ENCODE data around the gene MED9. TPM values are rescaled to one million over a fixed set of nuclear protein-coding genes. Genes with fewer than 3 reads are reported as not detected.
A peak's percentile ranks its signal among the peaks of the same experiment; 100 is the strongest.

Gene MED9
- total and polyA plus RNA-seq, 9 of the 15 experiments (the other 6 are each of a cell fraction or from before 2014, with no cell fraction given), result 2.2 to 15.8 (median 12.7) TPM

DNA sequence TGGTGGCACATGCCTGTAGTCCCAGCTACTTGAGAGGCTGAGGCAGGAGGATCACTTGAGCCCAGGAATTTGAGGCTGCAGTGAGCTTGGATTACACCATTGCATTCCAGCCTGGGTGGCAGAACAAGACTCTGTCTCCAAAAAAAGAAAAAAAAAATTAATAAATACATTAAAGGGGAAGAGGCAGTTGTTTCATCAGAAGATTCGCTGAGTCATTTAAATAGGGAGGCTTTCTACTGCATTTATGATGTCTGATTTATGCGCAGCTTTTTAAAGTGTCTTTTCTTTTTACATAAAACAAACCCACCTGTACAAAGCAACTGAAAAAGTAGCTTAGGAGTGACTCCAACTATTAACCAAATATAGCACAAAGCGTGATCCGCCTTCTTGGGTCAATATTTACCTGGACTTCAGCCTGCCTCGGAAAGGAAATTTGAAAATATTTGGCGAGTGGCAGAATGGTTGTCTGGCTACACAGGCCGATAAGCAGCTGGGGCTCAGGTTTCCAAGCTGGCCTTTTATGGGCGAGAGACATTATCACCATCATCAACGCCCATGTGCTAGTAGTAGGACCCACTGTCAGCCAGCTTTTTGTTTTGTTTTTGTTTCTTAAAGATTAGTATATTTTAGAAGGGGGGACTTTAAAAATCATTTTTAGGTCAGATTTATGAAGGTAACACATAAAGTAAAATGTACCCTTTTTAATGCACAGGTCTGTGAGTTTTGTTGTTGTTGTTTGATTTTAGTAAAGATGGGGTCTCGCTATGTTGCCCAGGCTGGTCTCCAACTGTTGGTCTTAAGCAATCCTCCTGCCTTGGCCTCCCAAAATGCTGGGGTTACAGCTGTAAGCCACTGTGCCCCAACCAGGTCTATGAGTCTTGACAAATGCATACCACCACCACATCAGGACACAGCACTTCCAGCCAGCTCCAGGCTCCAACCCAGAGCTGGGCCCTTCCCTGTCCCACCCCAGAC, 61.9 kb downstream of the MED9 start:
- Histone ChIP-seq H3K9me1 (ENCODE audit: control insufficient read depth, insufficient read depth, low read length) (no peaks in the 10 kb centered on the region), H3K4me3 (no peak overlapping the region), H3K79me2 (ENCODE audit: control insufficient read depth, insufficient read depth, low read length) (no peaks in the 10 kb centered on the region), H3K36me3 (ENCODE audit: control insufficient read depth, insufficient read depth, low read length) (no peaks in the 10 kb centered on the region), H3K4me2 (ENCODE audit: insufficient read depth, low read length) (no peak overlapping the region), H3K27ac (ENCODE audit: extremely low read depth, low read depth, low read length) (0 out of 3 replicates have a peak overlapping the region, but pooled peaks have one; percentile 55), H4K20me1 (replicated peaks; ENCODE audit: control insufficient read depth, insufficient read depth, low read length) (no peaks in the 10 kb centered on the region), H3K9ac (ENCODE audit: insufficient read depth in 1 of 2, low read depth in 2 of 2, low read length in 2 of 2) (peak overlapping the region in 1 of 2 experiments; percentile 58; a peak in 1 of 4 replicates), H3K9me3 (replicated peaks; ENCODE audit: control insufficient read depth, insufficient read depth, low read depth, low read length) (no peaks in the 10 kb centered on the region), H3K4me1 (replicated peaks in 1 of 2; ENCODE audit: control insufficient read depth in 2 of 2, insufficient read depth in 2 of 2, low read length in 2 of 2) (peaks cover 5 to 27% of the 10 kb centered on the region in 2 experiments; a peak in 4 of 5 replicates), H2AFZ (ENCODE audit: low read depth, low read length) (0 out of 2 replicates have a peak overlapping the region, but pooled peaks have one; percentile 45), H3K27me3 (ENCODE audit: control insufficient read depth in 2 of 2, insufficient read depth in 2 of 2, low read length in 2 of 2) (no peaks in the 10 kb centered on the region)
- ChIA-PET POLR2A (interaction anchor here (0.6 to 0.9 kb wide), 4 partner anchors 10 to 521 kb away, joined by 3 to 6 read pairs (median 3); no protein-coding TSS in a partner anchor), CTCF (ENCODE audit: low intra/inter-chr PET ratio) (no interaction called here)
- DNase-seq (ENCODE audit: extremely low read depth in 1 of 4, low spot score in 3 of 4) (peak; percentile 17 to 63 (median 41)), ATAC-seq (peak; percentile 59), FAIRE-seq (peak; percentile 70)
- 6% methylated on average over 9 of the region's 10 CpGs for WGBS (ENCODE audit: insufficient coverage, low coverage, missing lambda C conversion rate)
- in situ Hi-C loops (cut with MboI), result no loop called here
- intact Hi-C loops (cut with micrococcal nuclease), result no loop called here
- no TSS peak for BruUV-seq (replicated peaks)
- TF ChIP-seq OTX1 (CRISPR knock-in tag; IDR thresholded peaks at IDR 0.05) (no peak), LARP7 (IDR thresholded peaks at IDR 0.05) (no peak), FOXA3 (CRISPR knock-in tag; conservative IDR thresholded peaks at IDR 0.05 in 1 of 2, IDR thresholded peaks at IDR 0.05 in 1 of 2) (peak in 1 of 2 experiments; percentile 47; a peak in 2 of 4 replicates), FOXJ2 (tag; IDR thresholded peaks at IDR 0.05) (peak; percentile 87), C11orf30 (IDR thresholded peaks at IDR 0.05; ENCODE audit: low read depth) (peak; percentile 93), MAFF (IDR thresholded peaks at IDR 0.05; ENCODE audit: low read length) (peak; percentile 86), RFX5 (IDR thresholded peaks at IDR 0.05; ENCODE audit: low read depth, low read length) (no peak), BCOR (IDR thresholded peaks at IDR 0.05) (0 out of 2 replicates have a peak, but pooled peaks have one; percentile 25), NFE2 (IDR thresholded peaks at IDR 0.05; ENCODE audit: low read depth) (peak; percentile 74), ZNF121 (CRISPR knock-in tag; conservative IDR thresholded peaks at IDR 0.05) (peak; percentile 75), MYC (IDR thresholded peaks at IDR 0.05; ENCODE audit: low read depth, low read length) (peak; percentile 27; the same call in 1 of the 2 replicates), MYC (CRISPR knock-in tag; IDR thresholded peaks at IDR 0.05; ENCODE audit: borderline replicate concordance, low read depth) (no peak), NCOA2 (IDR thresholded peaks at IDR 0.05; ENCODE audit: partially characterized antibody in 2 of 2) (no peak), L3MBTL2 (IDR thresholded peaks at IDR 0.05) (peak; percentile 33; the same call in 1 of the 2 replicates), LEF1 (IDR thresholded peaks at IDR 0.05) (peak; percentile 47; the same call in 1 of the 2 replicates)
- TF ChIP-seq, protein P1, sequence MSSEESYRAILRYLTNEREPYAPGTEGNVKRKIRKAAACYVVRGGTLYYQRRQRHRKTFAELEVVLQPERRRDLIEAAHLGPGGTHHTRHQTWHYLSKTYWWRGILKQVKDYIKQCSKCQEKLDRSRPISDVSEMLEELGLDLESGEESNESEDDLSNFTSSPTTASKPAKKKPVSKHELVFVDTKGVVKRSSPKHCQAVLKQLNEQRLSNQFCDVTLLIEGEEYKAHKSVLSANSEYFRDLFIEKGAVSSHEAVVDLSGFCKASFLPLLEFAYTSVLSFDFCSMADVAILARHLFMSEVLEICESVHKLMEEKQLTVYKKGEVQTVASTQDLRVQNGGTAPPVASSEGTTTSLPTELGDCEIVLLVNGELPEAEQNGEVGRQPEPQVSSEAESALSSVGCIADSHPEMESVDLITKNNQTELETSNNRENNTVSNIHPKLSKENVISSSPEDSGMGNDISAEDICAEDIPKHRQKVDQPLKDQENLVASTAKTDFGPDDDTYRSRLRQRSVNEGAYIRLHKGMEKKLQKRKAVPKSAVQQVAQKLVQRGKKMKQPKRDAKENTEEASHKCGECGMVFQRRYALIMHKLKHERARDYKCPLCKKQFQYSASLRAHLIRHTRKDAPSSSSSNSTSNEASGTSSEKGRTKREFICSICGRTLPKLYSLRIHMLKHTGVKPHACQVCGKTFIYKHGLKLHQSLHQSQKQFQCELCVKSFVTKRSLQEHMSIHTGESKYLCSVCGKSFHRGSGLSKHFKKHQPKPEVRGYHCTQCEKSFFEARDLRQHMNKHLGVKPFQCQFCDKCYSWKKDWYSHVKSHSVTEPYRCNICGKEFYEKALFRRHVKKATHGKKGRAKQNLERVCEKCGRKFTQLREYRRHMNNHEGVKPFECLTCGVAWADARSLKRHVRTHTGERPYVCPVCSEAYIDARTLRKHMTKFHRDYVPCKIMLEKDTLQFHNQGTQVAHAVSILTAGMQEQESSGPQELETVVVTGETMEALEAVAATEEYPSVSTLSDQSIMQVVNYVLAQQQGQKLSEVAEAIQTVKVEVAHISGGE (CRISPR knock-in tag; IDR thresholded peaks at IDR 0.05), result 0 out of 6 replicates have a peak, but pooled peaks of 1 of the 3 experiments have one; percentile 19
- TF ChIP-seq, protein P2, sequence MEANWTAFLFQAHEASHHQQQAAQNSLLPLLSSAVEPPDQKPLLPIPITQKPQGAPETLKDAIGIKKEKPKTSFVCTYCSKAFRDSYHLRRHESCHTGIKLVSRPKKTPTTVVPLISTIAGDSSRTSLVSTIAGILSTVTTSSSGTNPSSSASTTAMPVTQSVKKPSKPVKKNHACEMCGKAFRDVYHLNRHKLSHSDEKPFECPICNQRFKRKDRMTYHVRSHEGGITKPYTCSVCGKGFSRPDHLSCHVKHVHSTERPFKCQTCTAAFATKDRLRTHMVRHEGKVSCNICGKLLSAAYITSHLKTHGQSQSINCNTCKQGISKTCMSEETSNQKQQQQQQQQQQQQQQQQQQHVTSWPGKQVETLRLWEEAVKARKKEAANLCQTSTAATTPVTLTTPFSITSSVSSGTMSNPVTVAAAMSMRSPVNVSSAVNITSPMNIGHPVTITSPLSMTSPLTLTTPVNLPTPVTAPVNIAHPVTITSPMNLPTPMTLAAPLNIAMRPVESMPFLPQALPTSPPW (CRISPR knock-in tag; IDR thresholded peaks at IDR 0.05), result no peak

Data from K562 (cell line).